ENCODE data around the gene HIVEP3. TPM values are rescaled to one million over a fixed set of nuclear protein-coding genes. Genes with fewer than 3 reads are reported as not detected.
A peak's percentile ranks its signal among the peaks of the same experiment; 100 is the strongest.

The HIVEP3 gene
- total RNA-seq, 4 donors from 2014 or later = 4.6 to 8.3 (median 6.5) TPM

DNA sequence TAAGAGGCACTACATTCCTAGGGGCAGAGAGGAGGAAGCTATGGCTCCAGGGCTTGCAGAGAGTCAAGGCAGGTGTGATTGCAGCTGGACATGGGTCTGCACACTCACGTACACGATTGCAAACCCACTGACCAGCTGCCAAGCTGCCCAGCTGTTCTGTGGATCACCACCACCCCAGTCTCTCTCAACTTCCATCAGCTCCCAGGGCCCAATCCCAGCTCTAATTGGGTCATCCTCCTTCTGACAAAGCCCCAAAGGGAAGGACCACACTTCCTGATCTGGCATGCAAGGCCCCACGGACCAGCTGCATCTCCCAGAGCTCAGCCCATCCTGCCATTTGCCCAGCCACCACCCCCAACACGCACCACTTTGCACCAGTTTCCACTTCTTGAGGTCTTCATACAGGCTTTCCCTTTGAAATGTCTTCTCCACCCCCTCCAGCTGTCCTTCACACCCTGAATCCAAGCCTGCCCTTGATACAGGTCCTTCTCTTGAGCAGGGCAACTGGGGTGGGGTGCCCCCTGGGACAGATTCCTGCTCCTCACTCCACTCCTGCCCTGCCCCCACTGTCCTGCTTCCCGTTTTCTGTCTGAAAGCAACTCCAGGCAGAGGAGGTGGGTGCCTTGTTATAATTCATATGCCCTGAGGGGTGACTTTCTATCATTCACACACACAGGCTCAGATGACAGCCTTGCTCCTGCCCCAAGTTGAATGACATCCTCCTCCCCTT lies 254.9 kb downstream of the HIVEP3 start:
- TF ChIP-seq, protein P1, sequence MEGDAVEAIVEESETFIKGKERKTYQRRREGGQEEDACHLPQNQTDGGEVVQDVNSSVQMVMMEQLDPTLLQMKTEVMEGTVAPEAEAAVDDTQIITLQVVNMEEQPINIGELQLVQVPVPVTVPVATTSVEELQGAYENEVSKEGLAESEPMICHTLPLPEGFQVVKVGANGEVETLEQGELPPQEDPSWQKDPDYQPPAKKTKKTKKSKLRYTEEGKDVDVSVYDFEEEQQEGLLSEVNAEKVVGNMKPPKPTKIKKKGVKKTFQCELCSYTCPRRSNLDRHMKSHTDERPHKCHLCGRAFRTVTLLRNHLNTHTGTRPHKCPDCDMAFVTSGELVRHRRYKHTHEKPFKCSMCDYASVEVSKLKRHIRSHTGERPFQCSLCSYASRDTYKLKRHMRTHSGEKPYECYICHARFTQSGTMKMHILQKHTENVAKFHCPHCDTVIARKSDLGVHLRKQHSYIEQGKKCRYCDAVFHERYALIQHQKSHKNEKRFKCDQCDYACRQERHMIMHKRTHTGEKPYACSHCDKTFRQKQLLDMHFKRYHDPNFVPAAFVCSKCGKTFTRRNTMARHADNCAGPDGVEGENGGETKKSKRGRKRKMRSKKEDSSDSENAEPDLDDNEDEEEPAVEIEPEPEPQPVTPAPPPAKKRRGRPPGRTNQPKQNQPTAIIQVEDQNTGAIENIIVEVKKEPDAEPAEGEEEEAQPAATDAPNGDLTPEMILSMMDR (IDR thresholded peaks at IDR 0.05) = no peak
- TF ChIP-seq POLR2A (IDR thresholded peaks at IDR 0.05) = no peak
- DNase-seq = no peak
- peak overlapping the region in 1 of 4 donors; percentile 87 for H3K27ac ChIP-seq
- peaks cover 0 to 9% (median 8%) of the 10 kb centered on the region in 4 donors for H3K4me1 ChIP-seq
- H3K4me3 ChIP-seq = no peak overlapping the region
- H3K36me3 ChIP-seq = no peaks in the 10 kb centered on the region
- no peaks in the 10 kb centered on the region for H3K9me3 ChIP-seq
- H3K27me3 ChIP-seq = no peaks in the 10 kb centered on the region

DNA sequence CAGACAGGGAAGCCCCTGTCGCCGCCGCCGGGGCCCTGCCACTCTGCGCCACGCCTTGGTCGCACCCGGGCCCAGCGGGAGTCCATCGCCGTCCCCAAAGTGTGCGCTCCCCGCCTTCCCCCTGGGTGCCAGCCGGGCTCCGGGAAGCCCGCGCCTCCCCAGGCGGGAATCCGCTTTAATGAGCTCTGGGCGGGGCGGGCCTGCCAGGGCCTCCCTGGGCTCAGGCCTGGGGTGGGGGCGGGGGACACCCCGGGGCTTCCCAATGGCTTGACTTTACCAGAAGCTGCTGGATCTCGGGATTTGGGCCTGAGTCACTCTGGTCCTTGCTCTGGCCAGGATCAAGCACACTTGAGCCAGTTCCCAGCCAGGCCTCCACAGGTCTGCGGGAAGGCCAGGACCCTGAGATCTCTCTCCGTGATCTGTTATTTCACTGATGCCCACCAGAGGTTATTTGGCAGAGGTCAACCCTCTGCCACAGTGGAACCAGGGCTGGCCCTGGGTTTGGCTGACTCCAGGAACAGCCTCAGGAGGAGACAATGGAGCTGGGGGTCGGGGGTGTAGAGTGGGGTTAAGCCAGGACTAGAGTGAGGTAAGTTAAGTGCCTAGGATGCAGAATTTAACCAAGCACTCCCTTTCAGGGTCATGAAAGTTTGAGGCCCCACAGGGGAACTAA lies 255.8 kb downstream of the HIVEP3 start:
- H3K4me1 ChIP-seq = peaks cover 0 to 9% (median 8%) of the 10 kb centered on the region in 4 donors
- no peaks in the 10 kb centered on the region for H3K36me3 ChIP-seq
- peak in 1 of 3 donors; percentile 53 for DNase-seq
- no peaks in the 10 kb centered on the region for H3K27me3 ChIP-seq
- TF ChIP-seq, protein P1 (IDR thresholded peaks at IDR 0.05) = no peak
- TF ChIP-seq POLR2A (IDR thresholded peaks at IDR 0.05) = no peak
- H3K4me3 ChIP-seq = peak overlapping the region; percentile 58 to 85 (median 67)
- H3K27ac ChIP-seq = peak overlapping the region; percentile 77 to 90 (median 87)
- no peaks in the 10 kb centered on the region for H3K9me3 ChIP-seq

DNA sequence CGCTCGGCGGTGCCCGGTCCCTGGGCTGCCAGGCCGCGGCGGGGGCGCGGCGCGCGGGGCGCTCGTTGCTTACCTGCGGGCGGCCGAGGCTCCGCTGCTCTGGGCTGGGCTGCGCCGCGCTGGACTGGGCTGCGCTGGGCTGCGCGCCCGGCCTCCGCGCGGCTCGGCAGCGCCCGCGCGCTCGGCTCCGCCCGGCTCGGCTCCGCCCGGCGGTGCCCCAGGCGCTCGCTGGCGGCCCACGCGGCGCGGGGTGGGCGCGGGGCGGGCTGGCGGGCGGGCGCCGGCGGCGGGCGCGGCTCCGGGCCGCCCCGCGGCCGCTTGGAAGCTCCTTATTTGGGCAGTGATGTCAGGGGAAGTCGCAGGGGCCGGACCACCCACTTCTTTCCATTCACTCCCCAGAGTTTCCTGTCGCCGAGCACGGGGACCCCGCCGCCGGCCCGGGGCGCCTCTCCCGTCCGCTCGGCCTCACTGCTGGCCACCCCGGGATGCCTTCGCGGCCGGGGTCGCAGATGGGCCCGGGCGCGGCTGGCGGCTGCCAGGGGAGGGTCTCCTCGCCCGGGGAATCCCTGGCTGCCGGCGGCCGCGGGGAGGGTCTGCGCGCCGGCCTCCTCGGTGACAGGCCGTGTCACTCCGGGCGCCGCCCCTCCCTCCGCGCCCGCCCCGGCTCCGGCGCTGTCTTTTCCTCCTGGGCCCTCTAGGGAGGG lies 256.5 kb downstream of the HIVEP3 start:
- no peaks in the 10 kb centered on the region for H3K36me3 ChIP-seq
- H3K27ac ChIP-seq = peak overlapping the region; percentile 77 to 90 (median 87)
- peaks cover 0 to 9% (median 3%) of the 10 kb centered on the region in 4 donors for H3K4me1 ChIP-seq
- TF ChIP-seq, protein P1 (IDR thresholded peaks at IDR 0.05) = no peak
- peak in 1 of 2 donors; percentile 24 for TF ChIP-seq POLR2A (IDR thresholded peaks at IDR 0.05)
- peak; percentile 59 to 88 (median 75) for DNase-seq
- peak overlapping the region; percentile 61 to 85 (median 67) for H3K4me3 ChIP-seq
- H3K27me3 ChIP-seq = no peaks in the 10 kb centered on the region
- no peaks in the 10 kb centered on the region for H3K9me3 ChIP-seq

DNA sequence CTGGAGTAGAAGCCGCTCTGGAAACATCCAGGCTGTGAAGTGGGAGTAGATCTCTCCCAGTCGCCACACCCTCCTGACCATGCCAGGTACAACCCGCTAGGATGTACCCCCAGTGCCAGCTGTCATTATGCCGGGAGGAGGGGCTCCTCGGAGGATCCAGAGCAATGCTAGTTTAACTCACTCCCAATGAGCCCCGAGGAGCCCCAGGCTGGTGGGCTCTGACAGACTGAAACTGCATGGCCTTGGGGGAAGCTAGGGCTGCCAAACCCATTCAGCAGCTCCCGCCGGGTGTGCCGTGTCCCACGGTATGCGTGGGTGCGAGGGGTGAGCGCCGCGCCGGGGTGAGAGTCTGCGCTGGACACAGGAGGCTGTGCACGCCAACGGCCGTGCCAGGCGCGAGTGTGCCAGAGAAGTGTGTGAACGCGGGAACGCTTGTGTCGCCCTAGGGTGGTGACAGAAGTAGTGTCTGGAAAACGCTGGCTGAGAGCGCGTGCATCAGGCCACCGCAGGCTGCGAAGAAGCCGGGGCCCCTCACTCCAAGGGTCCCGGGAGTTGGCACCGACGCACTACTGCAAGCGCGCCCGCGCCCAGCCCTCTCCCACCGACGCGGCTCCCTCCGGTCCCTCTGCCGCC lies 257.2 kb downstream of the HIVEP3 start:
- TF ChIP-seq POLR2A (IDR thresholded peaks at IDR 0.05) = no peak
- TF ChIP-seq, protein P1 (IDR thresholded peaks at IDR 0.05) = no peak
- H3K9me3 ChIP-seq = no peaks in the 10 kb centered on the region
- H3K27me3 ChIP-seq = no peaks in the 10 kb centered on the region
- peaks cover 0 to 9% (median 3%) of the 10 kb centered on the region in 4 donors for H3K4me1 ChIP-seq
- no peak for DNase-seq
- peak overlapping the region; percentile 42 to 79 (median 63) for H3K4me3 ChIP-seq
- peak overlapping the region in 1 of 4 donors; percentile 68 for H3K27ac ChIP-seq
- no peaks in the 10 kb centered on the region for H3K36me3 ChIP-seq
